A549 (cell line): ENCODE results near the gene ZNF106. TPM values are rescaled to one million over a fixed set of nuclear protein-coding genes. Genes with fewer than 3 reads are reported as not detected.

Source experiments
- ATAC-seq, 2 experiments: fragments of 200-7000 bp in 1 of 2; fragments of >200 bp in 1 of 2; cut with Nextera tagmentation in 1 of 2; cut with Tn5 transposase in 1 of 2; 3 replicates each; pipeline versions ENCODE4 v1.8.0 to v1.9.1; 2018 to 2020; ENCODE audit warnings: mild to moderate bottlenecking in 1 of 2, moderate library complexity in 1 of 2
- CTCF ChIA-PET: fragments of 300-600 bp; sonication (Branson Sonifier 250); formaldehyde crosslinking; extraction: SDS; loops from one replicate; lab custom pipeline; 2021; ENCODE audit warnings: antibody characterized with exemption, inconsistent platforms; lab: Yijun Ruan, JAX
- POLR2A ChIA-PET: fragments of 350-600 bp; formaldehyde crosslinking; extraction: SDS; loops from one replicate; lab custom pipeline; 2021; ENCODE audit warnings: antibody characterized with exemption, inconsistent platforms; lab: Yijun Ruan, JAX
- DNase-seq, 2 experiments: peaks; one replicate each; pipeline versions ENCODE4 v3.0.0 to v3.0.0-alpha.2; 2011 to 2016; ENCODE audit warnings: low read depth in 1 of 2, low spot score in 1 of 2
- FAIRE-seq: peaks from 2 replicates; lab custom pipeline; 2011; peaks lifted over from hg19 to GRCh38; lab: Jason Lieb, UNC
- H3K27ac ChIP-seq, 2 experiments: fragments of >200 bp; sonication (Bioruptor Twin); formaldehyde crosslinking; 3 replicates each; pipeline ENCODE4 v1.5.1; 2016 to 2017
- H3K4me1 ChIP-seq: fragments of >200 bp; sonication (Bioruptor Twin); formaldehyde crosslinking; 3 replicates; pipeline ENCODE4 v1.6.1; 2016
- H3K4me2 ChIP-seq: fragments of >200 bp; sonication (Bioruptor Twin); formaldehyde crosslinking; 3 replicates; pipeline ENCODE4 v1.6.1; 2016
- H3K4me3 ChIP-seq: fragments of >200 bp; sonication (Bioruptor Twin); formaldehyde crosslinking; 3 replicates; pipeline ENCODE4 v1.5.1; 2016
- H3K9me3 ChIP-seq: fragments of >200 bp; sonication (Bioruptor Twin); formaldehyde crosslinking; 3 replicates; pipeline ENCODE4 v1.6.1; 2016
- BHLHE40 ChIP-seq: IDR thresholded peaks from 2 replicates; pipeline ENCODE4 v1.6.1; 2012; ENCODE audit warnings: low read depth, low read length, inconsistent platforms
- CBX8 ChIP-seq: fragments of 200-600 bp; sonication (generic); IDR thresholded peaks from 2 replicates; pipeline ENCODE4 v1.6.1; 2016
- CEBPB ChIP-seq, 2 experiments: fragments of >200 bp in 1 of 2; sonication (Bioruptor Twin) in 1 of 2; formaldehyde crosslinking in 1 of 2; IDR thresholded peaks; 2 replicates each; pipeline ENCODE4 v1.6.1; 2012 to 2016
- CHD2 ChIP-seq: fragments of 150-350 bp; IDR thresholded peaks from 2 replicates; pipeline ENCODE4 v1.6.1; 2014; ENCODE audit warnings: low read length; ENCODE audit not compliant: partially characterized antibody
- CHD4 ChIP-seq: fragments of 200-600 bp; sonication (generic); IDR thresholded peaks from 2 replicates; pipeline ENCODE4 v1.6.1; 2016; ENCODE audit warnings: antibody characterized with exemption, mild to moderate bottlenecking, borderline replicate concordance
- EHF ChIP-seq: fragments of 250-450 bp; sonication (Bioruptor Pico); IDR thresholded peaks from 2 replicates; pipeline ENCODE4 v1.5.0; 2020; ENCODE audit warnings: mild to moderate bottlenecking
- ESRRA ChIP-seq: fragments of 150-350 bp; IDR thresholded peaks from 2 replicates; pipeline ENCODE4 v1.6.1; 2014; ENCODE audit warnings: mild to moderate bottlenecking, low read length, borderline replicate concordance
- FOSL2 ChIP-seq, 2 experiments: fragments of 450-650 bp in 1 of 2; fragments of >200 bp in 1 of 2; sonication (Bioruptor Twin) in 1 of 2; formaldehyde crosslinking; IDR thresholded peaks; 2 replicates each; pipeline versions ENCODE4 v1.5.0 to v1.6.1; 2016 to 2020; ENCODE audit warnings: mild to moderate bottlenecking in 1 of 2, moderate library complexity in 1 of 2
- GATA3 ChIP-seq: IDR thresholded peaks from 2 replicates; pipeline ENCODE4 v1.6.1; 2012; ENCODE audit warnings: borderline replicate concordance
- HDAC2 ChIP-seq: fragments of 200-600 bp; sonication (generic); IDR thresholded peaks from 2 replicates; pipeline ENCODE4 v1.6.1; 2016
- HEYL ChIP-seq: fragments of 250-450 bp; sonication (Bioruptor Pico); IDR thresholded peaks from 2 replicates; pipeline ENCODE4 v1.8.0; 2021; ENCODE audit warnings: mild to moderate bottlenecking, moderate library complexity
- HOXA7 ChIP-seq: fragments of 250-450 bp; sonication (Bioruptor Pico); IDR thresholded peaks from 2 replicates; pipeline ENCODE4 v1.5.0; 2020; ENCODE audit warnings: mild to moderate bottlenecking, moderate library complexity
- HOXB13 ChIP-seq: fragments of 250-450 bp; sonication (Bioruptor Pico); IDR thresholded peaks from 2 replicates; pipeline ENCODE4 v1.5.0; 2020; ENCODE audit warnings: low read depth, mild to moderate bottlenecking, moderate library complexity
- JUNB ChIP-seq: fragments of >200 bp; sonication (Bioruptor Twin); formaldehyde crosslinking; IDR thresholded peaks from 2 replicates; pipeline ENCODE4 v1.6.1; 2016
- MAFK ChIP-seq: fragments of 450-650 bp; IDR thresholded peaks from 2 replicates; pipeline ENCODE4 v1.6.1; 2014; ENCODE audit not compliant: partially characterized antibody
- NFE2L2 ChIP-seq: fragments of 150-350 bp; conservative IDR thresholded peaks from 2 replicates; pipeline ENCODE4 v1.6.1; 2014; ENCODE audit warnings: low read length
- NPAS2 ChIP-seq: fragments of 250-450 bp; sonication (Bioruptor Pico); IDR thresholded peaks from 2 replicates; pipeline ENCODE4 v1.8.0; 2022; ENCODE audit warnings: mild to moderate bottlenecking, moderate library complexity, borderline replicate concordance
- POLR2A ChIP-seq: IDR thresholded peaks from 2 replicates; pipeline ENCODE4 v1.6.1; 2012; ENCODE audit warnings: mild to moderate bottlenecking, low read length
- RFX5 ChIP-seq: fragments of 450-650 bp; IDR thresholded peaks from 2 replicates; pipeline ENCODE4 v1.7.1; 2014; ENCODE audit warnings: antibody characterized with exemption, mild to moderate bottlenecking, moderate library complexity
- RNF2 ChIP-seq: fragments of 200-600 bp; sonication (generic); IDR thresholded peaks from 2 replicates; pipeline ENCODE4 v1.6.1; 2016; ENCODE audit warnings: low read depth, mild to moderate bottlenecking, antibody characterized with exemption, moderate library complexity, borderline replicate concordance
- TFCP2L1 ChIP-seq: fragments of 250-450 bp; sonication (Bioruptor Pico); IDR thresholded peaks from 2 replicates; pipeline ENCODE4 v1.5.0; 2021; ENCODE audit warnings: mild to moderate bottlenecking
- ZNF302 ChIP-seq: fragments of 250-450 bp; sonication (Bioruptor Pico); IDR thresholded peaks from 2 replicates; pipeline ENCODE4 v1.9.0; 2021; ENCODE audit warnings: inconsistent platforms, mild to moderate bottlenecking, moderate library complexity
- ZSCAN20 ChIP-seq: fragments of 250-450 bp; sonication (Bioruptor Pico); IDR thresholded peaks from 2 replicates; pipeline ENCODE4 v1.8.0; 2022; ENCODE audit warnings: mild to moderate bottlenecking, moderate library complexity
- WGBS: methylation state at CpG from one replicate; pipeline ENCODE4 v1.1.6; 2017; ENCODE audit errors: missing lambda C conversion rate; 5-methylcytosine and 5-hydroxymethylcytosine counted together
- polyA plus RNA-seq, 4 experiments: library from polyadenylated mRNA; depleted of rRNA in 3 of 4; stranded (reverse); fragments of >200 nt; fragmentation: RNase III in 1 of 4; extraction: RNeasy Plus Mini Kit Qiagen cat#74134 plus additional on column Dnase treatment in 1 of 4; gene quantifications; 2 replicates in 3 of 4; 3 replicates in 1 of 4; pipeline ENCODE4 v1.2.3, GENCODE V29; 2011 to 2017
- TF ChIP-seq, protein P1 (sequence below): fragments of 450-650 bp; IDR thresholded peaks from 2 replicates; pipeline ENCODE4 v1.6.1; 2014; ENCODE audit warnings: antibody characterized with exemption
- TF ChIP-seq, protein P2 (sequence below): IDR thresholded peaks from 2 replicates; pipeline ENCODE4 v1.6.1; 2012; ENCODE audit warnings: low read depth, borderline replicate concordance
- TF ChIP-seq, protein P3 (sequence below): fragments of 250-450 bp; sonication (Bioruptor Pico); IDR thresholded peaks from 2 replicates; pipeline ENCODE4 v1.5.0; 2020; ENCODE audit warnings: low read depth, mild to moderate bottlenecking, moderate library complexity

The ZNF106 gene
- polyA plus RNA-seq, 2 of the 4 experiments (the other 2 are of a cell fraction): 7.8 to 19.3 TPM

DNA sequence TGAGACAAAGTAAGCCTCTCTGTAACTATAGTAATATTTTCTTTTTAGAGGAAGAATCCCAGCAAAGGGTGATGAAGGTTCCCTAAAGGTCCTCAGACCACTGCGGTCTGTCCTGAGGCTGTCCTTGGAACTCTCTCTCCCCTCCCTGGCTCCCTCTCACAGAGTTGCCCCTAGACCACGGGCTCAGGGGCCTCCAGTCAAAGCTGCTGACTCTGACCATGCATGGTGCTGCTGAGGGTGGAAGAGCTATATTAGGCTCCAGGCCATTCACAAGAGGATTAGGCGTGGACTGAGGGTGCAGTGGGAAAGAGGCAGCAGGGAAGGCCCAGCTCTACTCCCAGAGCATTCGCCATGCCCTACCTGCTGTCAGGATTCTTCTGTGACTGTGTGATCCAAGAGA lies 117.0 kb downstream of the ZNF106 start (continued):
- TF ChIP-seq HEYL (CRISPR knock-in tag): no peak
- TF ChIP-seq NPAS2 (CRISPR knock-in tag): no peak

DNA sequence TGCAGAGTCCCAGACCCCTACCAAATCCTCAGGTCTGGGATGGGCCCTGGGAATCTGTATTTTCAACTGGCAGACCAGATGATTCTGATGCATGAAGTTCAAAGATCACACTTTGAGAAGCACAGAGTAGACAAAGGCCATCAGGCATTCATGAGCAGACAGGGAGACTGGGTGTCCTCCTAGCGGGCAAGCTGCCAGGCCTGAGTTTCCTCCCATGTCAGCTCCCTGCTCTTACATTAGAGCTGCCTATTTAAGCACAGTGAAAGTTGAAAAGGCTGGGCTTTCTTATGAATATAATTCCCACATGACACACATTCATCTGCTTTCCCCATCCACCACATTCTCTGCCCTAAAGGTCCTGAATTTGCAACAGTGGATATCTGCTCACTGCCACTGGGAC lies 117.7 kb downstream of the ZNF106 start:
- CTCF ChIA-PET: interaction anchor here (2.2 kb wide), 1 partner anchor 12 kb away, joined by 9 read pairs; no protein-coding TSS in a partner anchor

DNA sequence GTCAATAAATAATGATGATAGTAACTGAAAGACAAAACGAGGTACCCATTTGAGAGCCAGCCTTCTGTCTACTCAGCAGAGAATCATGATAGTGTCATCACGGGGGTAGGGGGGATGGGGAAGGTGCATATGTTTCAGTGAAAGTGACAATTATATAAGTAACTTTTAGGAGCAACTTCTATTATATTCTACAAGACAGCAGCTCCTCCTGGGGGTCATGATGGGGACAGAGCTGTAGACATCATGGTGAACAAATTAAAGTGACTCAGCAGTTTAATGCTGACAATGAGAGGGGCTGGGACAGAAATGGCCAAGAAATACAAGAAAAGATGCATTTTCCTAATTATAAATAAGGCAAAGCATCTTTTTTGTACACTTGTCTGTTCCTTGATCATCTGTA lies 119.8 kb downstream of the ZNF106 start:
- H3K4me1 ChIP-seq: no peaks in the 10 kb centered on the region
- peak; percentile 70 for TF ChIP-seq NFE2L2
- no peak for TF ChIP-seq BHLHE40
- peak; percentile 88 for TF ChIP-seq MAFK
- TF ChIP-seq ZNF302 (CRISPR knock-in tag): no peak
- no peak for TF ChIP-seq CEBPB (IDR thresholded peaks at IDR 0.05)
- CTCF ChIA-PET: no interaction called here
- no peak overlapping the region for H3K4me3 ChIP-seq
- POLR2A ChIA-PET: no interaction called here
- H3K4me2 ChIP-seq: no peak overlapping the region
- 11% methylated on average over 2 of the region's 2 CpGs for WGBS
- no peak overlapping the region for H3K27ac ChIP-seq
- FAIRE-seq (no peak), DNase-seq (peak in 1 of 2 experiments; percentile 16), ATAC-seq (no peak)
- no peaks in the 10 kb centered on the region; the same call in 2 of the 3 replicates for H3K9me3 ChIP-seq

More for the DNA sequence above, 117.7 kb downstream of the ZNF106 start:
- TF ChIP-seq RNF2 (no peak), EHF (CRISPR knock-in tag) (no peak), CHD4 (no peak), GATA3 (no peak), CBX8 (no peak), POLR2A (no peak), FOSL2 (IDR thresholded peaks at IDR 0.05) (no peak), FOSL2 (CRISPR knock-in tag; IDR thresholded peaks at IDR 0.05) (no peak), CHD2 (no peak)
- TF ChIP-seq, protein P1, sequence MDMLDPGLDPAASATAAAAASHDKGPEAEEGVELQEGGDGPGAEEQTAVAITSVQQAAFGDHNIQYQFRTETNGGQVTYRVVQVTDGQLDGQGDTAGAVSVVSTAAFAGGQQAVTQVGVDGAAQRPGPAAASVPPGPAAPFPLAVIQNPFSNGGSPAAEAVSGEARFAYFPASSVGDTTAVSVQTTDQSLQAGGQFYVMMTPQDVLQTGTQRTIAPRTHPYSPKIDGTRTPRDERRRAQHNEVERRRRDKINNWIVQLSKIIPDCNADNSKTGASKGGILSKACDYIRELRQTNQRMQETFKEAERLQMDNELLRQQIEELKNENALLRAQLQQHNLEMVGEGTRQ: no peak
- no peak overlapping the region for H3K27ac ChIP-seq
- no peak overlapping the region for H3K4me3 ChIP-seq
- WGBS: 100% methylated on average over 1 of the region's 1 CpG
- no peaks in the 10 kb centered on the region for H3K4me1 ChIP-seq
- H3K9me3 ChIP-seq: no peaks in the 10 kb centered on the region; the same call in 2 of the 3 replicates
- POLR2A ChIA-PET: no interaction called here
- DNase-seq (no peak), ATAC-seq (no peak), FAIRE-seq (no peak)
- no peak overlapping the region for H3K4me2 ChIP-seq

GRCh38 chr15:42368096-42368495 lies 122.8 kb downstream of the ZNF106 start:
- Histone ChIP-seq H3K4me2 (no peak overlapping the region), H3K4me1 (no peaks in the 10 kb centered on the region), H3K4me3 (no peak overlapping the region), H3K9me3 (no peaks in the 10 kb centered on the region; the same call in 2 of the 3 replicates), H3K27ac (no peak overlapping the region)
- no peak for FAIRE-seq
- ChIA-PET CTCF (interaction anchor here (1.5 to 1.6 kb wide), 2 partner anchors 8 to 17 kb away, joined by 4 to 5 read pairs; no protein-coding TSS in a partner anchor), POLR2A (no interaction called here)
- DNase-seq: no peak
- no peak for TF ChIP-seq RFX5
- TF ChIP-seq FOSL2 (IDR thresholded peaks at IDR 0.05): no peak
- no peak for TF ChIP-seq FOSL2 (CRISPR knock-in tag; IDR thresholded peaks at IDR 0.05)
- TF ChIP-seq TFCP2L1 (CRISPR knock-in tag): no peak
- no peak for TF ChIP-seq ZSCAN20
- TF ChIP-seq ESRRA: no peak
- TF ChIP-seq, protein P1: no peak
- TF ChIP-seq, protein P2, sequence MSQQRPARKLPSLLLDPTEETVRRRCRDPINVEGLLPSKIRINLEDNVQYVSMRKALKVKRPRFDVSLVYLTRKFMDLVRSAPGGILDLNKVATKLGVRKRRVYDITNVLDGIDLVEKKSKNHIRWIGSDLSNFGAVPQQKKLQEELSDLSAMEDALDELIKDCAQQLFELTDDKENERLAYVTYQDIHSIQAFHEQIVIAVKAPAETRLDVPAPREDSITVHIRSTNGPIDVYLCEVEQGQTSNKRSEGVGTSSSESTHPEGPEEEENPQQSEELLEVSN: no peak
- no peak for TF ChIP-seq HDAC2
- TF ChIP-seq JUNB: no peak
- no peak for TF ChIP-seq HOXB13 (CRISPR knock-in tag)
- TF ChIP-seq, protein P3, sequence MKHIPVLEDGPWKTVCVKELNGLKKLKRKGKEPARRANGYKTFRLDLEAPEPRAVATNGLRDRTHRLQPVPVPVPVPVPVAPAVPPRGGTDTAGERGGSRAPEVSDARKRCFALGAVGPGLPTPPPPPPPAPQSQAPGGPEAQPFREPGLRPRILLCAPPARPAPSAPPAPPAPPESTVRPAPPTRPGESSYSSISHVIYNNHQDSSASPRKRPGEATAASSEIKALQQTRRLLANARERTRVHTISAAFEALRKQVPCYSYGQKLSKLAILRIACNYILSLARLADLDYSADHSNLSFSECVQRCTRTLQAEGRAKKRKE (CRISPR knock-in tag): no peak
- TF ChIP-seq HOXA7 (CRISPR knock-in tag): no peak
- no peak for TF ChIP-seq RNF2
- no peak for ATAC-seq
- 61% methylated on average over 3 of the region's 3 CpGs for WGBS
